Activated CD8-positive, alpha-beta memory T cell treated with anti-CD3 and anti-CD28 coated beads, Interleukin-2, amount 50 U/mL, for 1 hour (primary cell): ENCODE measurements around the gene PLEKHM2.

Experiments
- DNase-seq: peaks from one replicate; pipeline ENCODE4 v3.0.0-alpha.2; 2020; ENCODE audit errors: extremely low read depth

PLEKHM2 gene

DNA sequence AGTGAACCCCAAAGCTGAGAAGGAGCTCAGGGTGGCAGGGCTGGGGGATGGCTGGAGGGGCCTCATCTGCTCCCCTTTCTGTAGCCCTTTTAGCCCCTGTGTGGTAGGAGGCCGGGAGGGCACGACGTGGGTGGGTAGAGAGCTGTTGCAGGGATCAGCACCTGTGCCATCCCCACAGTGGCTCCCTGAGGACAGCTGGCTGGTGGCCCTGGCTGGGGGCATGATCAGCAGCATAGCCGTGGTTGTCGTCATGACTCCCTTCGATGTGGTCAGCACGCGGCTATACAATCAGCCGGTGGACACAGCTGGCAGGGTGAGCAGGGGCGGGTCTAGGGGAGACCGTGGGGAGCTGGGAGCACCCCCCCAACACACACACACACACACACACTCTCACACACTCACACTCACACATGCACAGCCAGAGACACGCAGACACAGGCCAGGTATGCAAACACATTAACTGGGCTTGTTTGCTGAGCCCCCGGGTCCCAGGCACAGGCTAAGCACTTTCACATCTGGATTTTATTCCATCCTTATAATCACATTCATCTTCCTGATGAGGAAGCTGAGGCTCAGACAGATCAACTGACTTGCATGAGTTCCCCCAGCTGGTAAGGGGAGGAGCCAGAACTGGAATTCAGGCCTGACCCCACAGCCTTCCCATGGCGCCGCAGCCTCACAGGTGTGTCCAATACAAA lies 54.4 kb downstream of the PLEKHM2 start:
- DNase-seq = no peak

- DNase-seq = no peak
These were observed 55.1 kb downstream of the PLEKHM2 start for GRCh38 chr1:15739259-15739658.

DNA sequence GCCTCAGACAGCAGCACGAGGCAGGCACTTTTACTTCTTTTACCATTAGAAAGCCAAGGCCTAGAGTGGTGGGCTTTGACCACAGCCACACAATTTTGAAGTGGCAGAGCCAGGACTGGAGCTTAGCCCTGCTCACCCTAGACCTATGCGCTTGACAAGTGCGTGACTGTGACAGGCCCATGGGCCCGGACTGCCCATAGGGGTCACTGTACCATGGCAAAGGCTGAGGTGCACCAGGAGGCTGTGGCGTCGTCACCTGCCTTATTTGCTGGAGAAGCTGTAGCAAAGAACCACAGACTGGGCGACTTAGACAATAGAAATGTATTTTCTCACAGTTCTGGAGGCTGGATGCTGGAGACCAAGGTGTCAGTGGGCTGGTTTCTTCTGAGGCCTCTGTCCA lies 55.6 kb downstream of the PLEKHM2 start:
- no peak for DNase-seq

DNA sequence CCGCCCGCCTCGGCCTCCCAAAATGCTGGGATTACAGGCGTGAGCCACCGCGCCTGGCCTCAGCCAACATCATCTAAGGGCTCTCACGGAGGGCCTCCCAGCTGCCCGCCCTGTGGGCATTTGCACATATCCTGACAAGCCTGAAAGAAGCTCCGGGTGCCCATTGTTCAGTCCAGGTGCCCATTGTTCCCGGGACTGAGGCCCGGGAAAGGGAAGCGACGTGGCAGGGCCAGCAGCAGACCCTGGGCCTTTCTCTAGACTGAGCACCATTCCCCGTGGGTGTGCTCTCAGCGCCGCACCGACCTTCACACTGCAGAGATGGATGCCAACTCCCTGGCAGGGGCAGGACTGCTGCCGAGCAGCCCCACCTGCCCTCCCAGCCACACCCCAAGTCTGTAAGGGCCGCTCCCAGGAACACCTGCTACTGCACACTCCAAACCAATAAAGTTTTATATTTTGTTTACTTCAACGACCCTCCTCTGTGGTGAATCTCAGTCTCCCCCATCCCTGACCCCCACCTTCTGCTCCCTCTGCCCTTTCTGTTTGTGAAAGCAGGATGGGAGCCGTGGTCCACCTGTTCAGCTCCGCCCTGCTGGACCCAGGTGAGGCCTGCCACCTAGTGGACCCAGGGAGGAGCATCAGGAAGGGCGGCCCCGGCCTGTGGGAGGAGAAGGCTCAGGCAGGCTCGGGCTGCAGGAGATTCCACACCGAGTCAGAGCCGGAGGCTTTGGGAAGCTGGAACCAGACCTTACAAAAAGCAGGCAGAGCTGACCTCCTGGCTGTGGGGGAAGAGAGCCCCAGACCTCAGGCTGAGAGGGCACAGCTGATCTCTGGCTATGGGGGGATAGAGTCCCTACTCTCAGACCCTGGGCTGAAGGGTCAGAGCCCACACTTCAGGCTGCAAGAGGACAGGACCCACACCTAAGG lies 57.1 kb downstream of the PLEKHM2 start:
- DNase-seq = peak; percentile 18

GRCh38 chr1:15742339-15742801 lies 58.2 kb downstream of the PLEKHM2 start, which contains the start of gene TMEM82:
Gene TMEM82, plus strand, starts transcription at chr1:15742499. Its CDS starts 61 bp downstream, at chr1:15742560.
- DNase-seq = no peak

GRCh38 chr1:15744122-15744679 lies 60.1 kb downstream of the PLEKHM2 start:
- no peak for DNase-seq

DNA sequence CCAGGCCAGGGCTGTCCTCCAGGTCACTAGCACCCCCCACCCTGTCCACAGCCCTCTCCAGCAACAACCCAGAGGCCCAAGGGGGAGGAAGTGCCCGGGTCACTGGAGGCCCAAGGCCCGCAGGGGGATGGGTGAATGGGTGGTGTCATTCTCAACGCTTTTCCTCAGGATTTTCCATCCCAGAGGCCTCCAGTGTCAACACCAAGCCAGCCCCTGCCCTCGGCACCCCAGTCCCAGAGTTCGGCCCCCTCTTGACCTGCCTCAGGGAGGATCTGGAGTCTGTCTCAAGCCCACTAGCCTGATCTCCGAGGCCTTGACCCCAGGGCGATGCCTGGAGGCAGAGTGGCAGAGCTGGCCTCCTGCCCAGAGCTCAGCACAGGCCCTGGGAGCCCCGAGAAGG lies 63.3 kb downstream of the PLEKHM2 start:
- DNase-seq = no peak

- no peak for DNase-seq
These were observed 64.1 kb downstream of the PLEKHM2 start for GRCh38 chr1:15748264-15748663.

- no peak for DNase-seq
These were observed 64.7 kb downstream of the PLEKHM2 start for GRCh38 chr1:15748690-15749398.

DNA sequence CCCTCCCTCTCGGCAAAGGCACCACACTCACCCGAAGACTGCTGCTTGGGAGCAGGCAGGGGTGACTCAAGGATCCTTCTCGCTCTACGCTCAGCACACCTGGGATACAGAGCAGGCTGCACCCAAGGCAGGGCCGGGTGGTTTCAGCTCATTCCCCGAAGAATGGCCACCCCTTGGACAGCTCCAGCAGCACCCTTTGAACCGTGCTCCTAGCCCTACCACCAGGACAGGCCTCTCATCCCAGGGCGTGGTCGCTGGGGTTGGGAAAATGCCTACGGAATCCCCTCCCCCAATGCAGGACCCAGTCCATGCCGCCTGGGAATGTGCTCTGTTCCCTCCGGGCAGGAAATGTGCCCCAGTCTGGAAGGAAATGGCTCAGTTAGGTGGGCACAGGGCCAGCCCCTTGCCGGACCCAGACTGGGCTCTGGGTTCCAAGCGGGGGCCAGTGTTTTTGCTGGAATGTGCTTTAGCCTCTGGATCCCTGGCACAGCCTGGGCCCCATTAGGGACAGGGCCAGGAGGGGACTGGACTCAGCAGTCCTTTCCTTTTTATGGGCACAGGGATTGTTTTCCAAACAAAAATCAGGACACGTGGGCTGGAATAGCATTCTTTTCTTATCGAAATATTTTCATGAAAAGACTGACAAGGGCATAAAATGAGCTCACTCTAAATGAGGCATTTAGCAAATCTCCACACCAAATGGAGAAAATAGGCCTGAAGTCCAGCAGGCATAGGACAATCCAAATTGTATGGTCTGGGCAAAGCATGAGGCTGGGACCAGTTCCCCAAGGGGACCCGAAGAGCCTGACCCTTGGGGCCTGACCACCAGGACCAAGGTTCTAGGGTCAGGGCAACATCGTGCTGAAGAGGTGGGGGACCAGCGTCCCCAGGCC lies 65.5 kb downstream of the PLEKHM2 start:
- DNase-seq = no peak

GRCh38 chr1:15750924-15751323 lies 66.8 kb downstream of the PLEKHM2 start:
- no peak for DNase-seq

DNA sequence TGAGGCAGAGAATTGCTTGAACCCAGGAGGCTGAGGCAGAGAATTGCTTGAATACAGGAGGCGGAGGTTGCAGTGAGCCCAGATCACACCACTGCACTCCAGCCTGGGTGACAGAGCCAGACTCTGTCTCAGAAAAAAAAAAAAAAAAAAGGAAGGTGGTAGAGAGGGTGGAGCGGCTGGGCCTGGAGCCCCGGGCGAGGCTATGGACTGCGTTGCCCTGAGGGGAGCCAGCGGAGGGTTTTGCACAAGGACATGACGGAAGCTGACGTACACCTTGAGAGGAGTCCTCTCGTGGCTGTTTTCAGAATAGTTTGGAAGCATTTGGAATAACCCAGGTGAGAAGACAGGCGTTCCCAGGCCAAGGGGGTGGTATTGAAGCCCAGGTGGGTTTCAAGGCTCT lies 67.6 kb downstream of the PLEKHM2 start:
- DNase-seq = no peak

DNA sequence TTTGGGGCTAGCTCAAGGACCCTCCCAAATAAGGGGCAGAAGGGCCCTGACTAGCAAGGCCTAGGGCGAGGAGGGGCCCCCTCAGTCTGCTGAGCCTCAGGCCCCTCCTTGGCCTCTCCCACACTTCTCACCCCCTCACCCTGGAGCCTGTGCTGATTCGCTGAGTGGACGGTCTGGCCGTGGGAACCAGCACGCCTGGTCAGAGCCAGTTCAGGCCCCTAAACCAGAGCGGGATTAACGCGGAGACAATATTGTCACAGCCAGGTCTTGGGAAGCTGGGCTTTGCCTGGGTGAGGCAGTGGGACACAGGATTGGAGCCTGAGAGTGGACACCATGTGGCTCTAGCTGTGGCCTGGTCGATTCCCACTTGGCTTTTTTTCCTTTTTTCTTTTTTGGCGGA lies 69.7 kb downstream of the PLEKHM2 start:
- DNase-seq = no peak

DNA sequence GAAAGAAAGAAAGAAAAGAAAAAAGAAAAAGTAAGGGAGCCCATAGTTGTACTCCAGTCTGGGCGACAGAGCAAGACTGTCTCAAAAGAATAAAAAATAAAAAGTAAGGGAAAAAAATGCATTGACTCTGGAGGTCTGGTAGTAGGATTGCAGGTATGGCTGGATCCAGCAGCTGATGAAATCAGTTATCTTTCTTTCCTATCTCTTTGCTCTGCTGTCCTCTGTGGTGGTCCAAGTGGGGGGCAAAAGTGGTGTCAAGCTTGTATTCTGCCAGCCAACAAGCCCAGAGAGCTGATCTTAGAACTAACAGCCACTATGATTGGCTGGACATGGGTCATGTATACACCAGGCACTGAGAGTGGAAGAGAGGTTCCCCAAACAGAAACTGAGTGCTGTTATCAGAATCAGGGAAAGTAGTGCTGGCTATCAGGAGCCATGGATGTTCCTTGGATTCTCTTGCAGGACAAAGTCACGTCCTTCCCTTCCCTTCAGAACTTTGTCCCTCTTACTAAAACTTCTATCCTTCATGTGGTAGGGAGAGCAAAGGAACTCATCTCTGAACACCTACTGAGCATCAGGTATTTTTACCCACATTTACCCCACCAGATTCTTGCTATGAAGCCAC lies 71.0 kb downstream of the PLEKHM2 start:
- DNase-seq = no peak

GRCh38 chr1:15755646-15756040 lies 71.5 kb downstream of the PLEKHM2 start:
- DNase-seq = no peak

GRCh38 chr1:15756143-15757015 lies 72.3 kb downstream of the PLEKHM2 start:
- no peak for DNase-seq

DNA sequence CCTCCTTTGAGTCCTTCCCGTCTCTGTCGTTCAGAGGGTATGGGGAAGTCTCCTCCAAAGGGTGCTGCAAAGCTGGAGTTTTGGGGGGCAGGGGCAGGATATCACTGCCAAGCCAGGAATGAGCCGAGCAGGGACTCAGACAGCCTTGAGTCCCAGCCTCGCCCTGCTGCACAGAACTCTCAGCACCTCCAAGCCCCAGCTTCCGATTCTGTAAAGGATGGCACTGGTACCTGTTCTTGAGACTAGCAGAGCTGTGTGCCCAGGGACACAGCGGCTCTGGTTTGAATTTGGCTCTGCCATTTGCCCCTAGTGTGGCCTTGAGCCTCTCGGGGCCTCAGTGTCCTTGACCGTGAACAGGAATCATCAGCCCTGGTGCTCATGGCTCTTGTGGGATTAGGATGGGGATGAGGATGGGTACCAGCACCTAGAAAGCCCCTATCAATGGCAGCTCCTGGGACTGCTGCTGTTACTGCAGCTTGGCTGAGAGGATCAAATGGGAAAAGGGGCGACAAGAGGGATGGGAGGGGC lies 73.0 kb downstream of the PLEKHM2 start:
- no peak for DNase-seq

GRCh38 chr1:15757575-15758342 lies 73.6 kb downstream of the PLEKHM2 start:
- no peak for DNase-seq
